CD4-positive, alpha-beta T cell treated with Interleukin-1 beta for 1 hour (primary cell): ENCODE results near the gene CCNL2.
"Not testable (repeated sequence)": the region's sequence is repeated elsewhere in the genome, so short reads cannot be mapped to it uniquely, and the experiment has no call there.

Source experiments
- DNase-seq, 2 donors: peaks; one replicate each; pipeline ENCODE4 v3.0.0-alpha.2; 2020 to 2022

The CCNL2 gene

GRCh38 chr1:1399187-1399871 lies at the start of gene CCNL2:
TSS of gene CCNL2 (minus strand) at chr1:1399335. CDS start at chr1:1399306, 29 bp downstream.
- DNase-seq: peak; percentile 98 to 99

- not testable (repeated sequence) for DNase-seq
Measured at GRCh38 chr1:1446631-1447030, 47.5 kb upstream of the CCNL2 start.

- DNase-seq: no peak
Measured at GRCh38 chr1:1442069-1442770, 43.1 kb upstream of the CCNL2 start.

- peak; percentile 46 to 51 for DNase-seq
Measured at GRCh38 chr1:1441002-1441888, 42.1 kb upstream of the CCNL2 start.

- no peak for DNase-seq
Measured at GRCh38 chr1:1440262-1441001, 41.3 kb upstream of the CCNL2 start.

GRCh38 chr1:1439546-1440261 lies 40.6 kb upstream of the CCNL2 start:
- DNase-seq: no peak

GRCh38 chr1:1438531-1439381 lies 39.6 kb upstream of the CCNL2 start:
- DNase-seq: no peak

- DNase-seq: no peak
Measured at GRCh38 chr1:1437904-1438376, 38.8 kb upstream of the CCNL2 start.

- no peak for DNase-seq
Measured at GRCh38 chr1:1437033-1437903, 38.1 kb upstream of the CCNL2 start.

- no peak for DNase-seq
Measured at GRCh38 chr1:1436630-1437032, 37.5 kb upstream of the CCNL2 start.

GRCh38 chr1:1435911-1436629 lies 36.9 kb upstream of the CCNL2 start:
- DNase-seq: no peak

GRCh38 chr1:1435106-1435903 lies 36.2 kb upstream of the CCNL2 start, which contains the start of gene VWA1:
TSS of gene VWA1 (plus strand) at chr1:1435690. CDS start at chr1:1435749, 59 bp downstream.
- DNase-seq: peak; percentile 53 to 65

GRCh38 chr1:1434824-1435105 lies 35.6 kb upstream of the CCNL2 start:
- DNase-seq: no peak

GRCh38 chr1:1434131-1434823 lies 35.1 kb upstream of the CCNL2 start:
- no peak for DNase-seq

- DNase-seq: no peak
Measured at GRCh38 chr1:1433804-1434130, 34.6 kb upstream of the CCNL2 start.

GRCh38 chr1:1432951-1433803 lies 34.0 kb upstream of the CCNL2 start:
- no peak for DNase-seq
